HL-60 (cell line): ENCODE data around the gene STAC3.

Source experiments
- DNase-seq, 2 experiments: peaks; one replicate each; pipeline ENCODE4 v3.0.0-alpha.2; 2010 to 2020; ENCODE audit warnings: low read depth in 1 of 2, low spot score in 1 of 2
- H3K27ac ChIP-seq: fragments of 250-450 bp; sonication (Bioruptor Pico); replicated peaks from 2 replicates; pipeline ENCODE4 v1.5.1; 2020; ENCODE audit warnings: mild to moderate bottlenecking, moderate library complexity
- H3K27me3 ChIP-seq: fragments of 250-450 bp; sonication (Bioruptor Pico); 2 replicates; pipeline ENCODE4 v1.5.1; 2021; ENCODE audit warnings: mild to moderate bottlenecking, moderate library complexity; ENCODE audit not compliant: insufficient read depth, poor library complexity, severe bottlenecking
- H3K4me3 ChIP-seq: replicated peaks from 2 replicates; pipeline ENCODE4 v1.5.1; 2011; ENCODE audit warnings: mild to moderate bottlenecking, control low read depth, low read length; ENCODE audit not compliant: insufficient read depth
- GABPA ChIP-seq: IDR thresholded peaks from 2 replicates; pipeline ENCODE4 v1.6.1; 2012; ENCODE audit warnings: low read depth
- POLR2AphosphoS5 ChIP-seq: IDR thresholded peaks from 2 replicates; pipeline ENCODE4 v1.6.1; 2012; ENCODE audit warnings: low read depth
- SPI1 ChIP-seq: IDR thresholded peaks from 2 replicates; pipeline ENCODE4 v1.6.1; 2012; ENCODE audit warnings: low read depth, mild to moderate bottlenecking, borderline replicate concordance
- TF ChIP-seq, protein P1 (sequence below): IDR thresholded peaks from one replicate; pipeline ENCODE4 v1.5.1; 2011; ENCODE audit warnings: low read length, control low read depth, inconsistent platforms; ENCODE audit not compliant: insufficient read depth
- TF ChIP-seq, protein P2 (sequence below): IDR thresholded peaks from 2 replicates; pipeline ENCODE4 v1.6.1; 2012; ENCODE audit warnings: low read depth; ENCODE audit not compliant: insufficient replicate concordance

Gene STAC3

DNA sequence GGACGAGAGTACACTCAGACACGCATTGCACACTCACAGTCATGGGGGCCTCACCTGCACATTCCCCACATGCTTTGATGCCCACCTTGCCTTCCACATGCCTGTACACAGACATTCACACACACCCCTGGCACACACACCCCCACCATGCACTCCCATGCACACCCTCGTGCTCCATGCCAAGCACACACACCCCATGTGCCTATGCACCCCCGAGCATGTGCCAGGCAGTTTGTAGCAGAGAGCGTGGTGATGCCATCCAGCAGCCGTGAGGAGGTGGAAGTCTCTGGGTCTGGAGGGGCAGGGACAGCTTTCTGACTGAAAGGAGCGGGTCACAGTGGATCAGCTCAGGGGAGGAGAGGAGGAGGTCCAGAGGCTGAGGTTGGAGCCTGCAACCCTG lies 45.1 kb downstream of the STAC3 start:
- no peaks in the 10 kb centered on the region for H3K27me3 ChIP-seq
- no peak overlapping the region for H3K27ac ChIP-seq
- no peak overlapping the region for H3K4me3 ChIP-seq
- TF ChIP-seq, protein P1, sequence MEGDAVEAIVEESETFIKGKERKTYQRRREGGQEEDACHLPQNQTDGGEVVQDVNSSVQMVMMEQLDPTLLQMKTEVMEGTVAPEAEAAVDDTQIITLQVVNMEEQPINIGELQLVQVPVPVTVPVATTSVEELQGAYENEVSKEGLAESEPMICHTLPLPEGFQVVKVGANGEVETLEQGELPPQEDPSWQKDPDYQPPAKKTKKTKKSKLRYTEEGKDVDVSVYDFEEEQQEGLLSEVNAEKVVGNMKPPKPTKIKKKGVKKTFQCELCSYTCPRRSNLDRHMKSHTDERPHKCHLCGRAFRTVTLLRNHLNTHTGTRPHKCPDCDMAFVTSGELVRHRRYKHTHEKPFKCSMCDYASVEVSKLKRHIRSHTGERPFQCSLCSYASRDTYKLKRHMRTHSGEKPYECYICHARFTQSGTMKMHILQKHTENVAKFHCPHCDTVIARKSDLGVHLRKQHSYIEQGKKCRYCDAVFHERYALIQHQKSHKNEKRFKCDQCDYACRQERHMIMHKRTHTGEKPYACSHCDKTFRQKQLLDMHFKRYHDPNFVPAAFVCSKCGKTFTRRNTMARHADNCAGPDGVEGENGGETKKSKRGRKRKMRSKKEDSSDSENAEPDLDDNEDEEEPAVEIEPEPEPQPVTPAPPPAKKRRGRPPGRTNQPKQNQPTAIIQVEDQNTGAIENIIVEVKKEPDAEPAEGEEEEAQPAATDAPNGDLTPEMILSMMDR, result no peak
- no peak for TF ChIP-seq POLR2AphosphoS5
- TF ChIP-seq SPI1, result no peak
- TF ChIP-seq, protein P2, sequence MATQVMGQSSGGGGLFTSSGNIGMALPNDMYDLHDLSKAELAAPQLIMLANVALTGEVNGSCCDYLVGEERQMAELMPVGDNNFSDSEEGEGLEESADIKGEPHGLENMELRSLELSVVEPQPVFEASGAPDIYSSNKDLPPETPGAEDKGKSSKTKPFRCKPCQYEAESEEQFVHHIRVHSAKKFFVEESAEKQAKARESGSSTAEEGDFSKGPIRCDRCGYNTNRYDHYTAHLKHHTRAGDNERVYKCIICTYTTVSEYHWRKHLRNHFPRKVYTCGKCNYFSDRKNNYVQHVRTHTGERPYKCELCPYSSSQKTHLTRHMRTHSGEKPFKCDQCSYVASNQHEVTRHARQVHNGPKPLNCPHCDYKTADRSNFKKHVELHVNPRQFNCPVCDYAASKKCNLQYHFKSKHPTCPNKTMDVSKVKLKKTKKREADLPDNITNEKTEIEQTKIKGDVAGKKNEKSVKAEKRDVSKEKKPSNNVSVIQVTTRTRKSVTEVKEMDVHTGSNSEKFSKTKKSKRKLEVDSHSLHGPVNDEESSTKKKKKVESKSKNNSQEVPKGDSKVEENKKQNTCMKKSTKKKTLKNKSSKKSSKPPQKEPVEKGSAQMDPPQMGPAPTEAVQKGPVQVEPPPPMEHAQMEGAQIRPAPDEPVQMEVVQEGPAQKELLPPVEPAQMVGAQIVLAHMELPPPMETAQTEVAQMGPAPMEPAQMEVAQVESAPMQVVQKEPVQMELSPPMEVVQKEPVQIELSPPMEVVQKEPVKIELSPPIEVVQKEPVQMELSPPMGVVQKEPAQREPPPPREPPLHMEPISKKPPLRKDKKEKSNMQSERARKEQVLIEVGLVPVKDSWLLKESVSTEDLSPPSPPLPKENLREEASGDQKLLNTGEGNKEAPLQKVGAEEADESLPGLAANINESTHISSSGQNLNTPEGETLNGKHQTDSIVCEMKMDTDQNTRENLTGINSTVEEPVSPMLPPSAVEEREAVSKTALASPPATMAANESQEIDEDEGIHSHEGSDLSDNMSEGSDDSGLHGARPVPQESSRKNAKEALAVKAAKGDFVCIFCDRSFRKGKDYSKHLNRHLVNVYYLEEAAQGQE, result no peak
- no peak for TF ChIP-seq GABPA
- no peak for DNase-seq

DNA sequence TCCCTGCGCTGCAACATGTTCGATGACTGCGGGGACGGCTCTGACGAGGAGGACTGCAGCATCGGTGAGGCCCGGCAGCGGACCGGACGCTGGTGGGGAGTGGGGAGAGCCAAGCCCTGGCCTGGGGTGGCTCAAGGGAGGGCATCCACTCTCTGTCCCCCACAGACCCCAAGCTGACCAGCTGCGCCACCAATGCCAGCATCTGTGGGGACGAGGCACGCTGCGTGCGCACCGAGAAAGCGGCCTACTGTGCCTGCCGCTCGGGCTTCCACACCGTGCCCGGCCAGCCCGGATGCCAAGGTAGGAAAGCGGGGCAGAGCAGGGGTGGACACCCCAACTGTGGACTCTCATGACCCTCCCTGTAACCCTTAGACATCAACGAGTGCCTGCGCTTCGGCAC lies 45.8 kb downstream of the STAC3 start:
- H3K4me3 ChIP-seq, result no peak overlapping the region
- no peaks in the 10 kb centered on the region for H3K27me3 ChIP-seq
- no peak for DNase-seq
- TF ChIP-seq, protein P1, result no peak
- TF ChIP-seq, protein P2, result no peak
- no peak for TF ChIP-seq SPI1
- no peak overlapping the region for H3K27ac ChIP-seq

DNA sequence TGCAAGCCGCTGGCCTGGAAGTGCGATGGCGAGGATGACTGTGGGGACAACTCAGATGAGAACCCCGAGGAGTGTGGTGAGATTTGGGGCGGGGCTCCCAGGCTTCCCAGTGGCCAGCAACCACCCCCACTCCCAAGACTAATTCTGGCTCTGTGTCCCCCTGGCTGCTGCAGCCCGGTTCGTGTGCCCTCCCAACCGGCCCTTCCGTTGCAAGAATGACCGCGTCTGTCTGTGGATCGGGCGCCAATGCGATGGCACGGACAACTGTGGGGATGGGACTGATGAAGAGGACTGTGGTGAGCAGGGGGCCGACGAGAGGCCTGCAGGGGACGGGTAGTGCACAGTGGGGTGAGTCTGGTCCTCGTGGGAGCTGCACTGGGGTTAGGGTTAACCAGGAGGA lies 46.5 kb downstream of the STAC3 start:
- DNase-seq, result no peak
- no peak for TF ChIP-seq POLR2AphosphoS5
- TF ChIP-seq, protein P1, result no peak
- TF ChIP-seq, protein P2, result no peak
- no peaks in the 10 kb centered on the region for H3K27me3 ChIP-seq

More for the DNA sequence above, 46.5 kb downstream of the STAC3 start:
- H3K4me3 ChIP-seq, result no peak overlapping the region
- H3K27ac ChIP-seq, result no peak overlapping the region
